ENCODE data around the gene NHSL2.

NHSL2 gene

DNA sequence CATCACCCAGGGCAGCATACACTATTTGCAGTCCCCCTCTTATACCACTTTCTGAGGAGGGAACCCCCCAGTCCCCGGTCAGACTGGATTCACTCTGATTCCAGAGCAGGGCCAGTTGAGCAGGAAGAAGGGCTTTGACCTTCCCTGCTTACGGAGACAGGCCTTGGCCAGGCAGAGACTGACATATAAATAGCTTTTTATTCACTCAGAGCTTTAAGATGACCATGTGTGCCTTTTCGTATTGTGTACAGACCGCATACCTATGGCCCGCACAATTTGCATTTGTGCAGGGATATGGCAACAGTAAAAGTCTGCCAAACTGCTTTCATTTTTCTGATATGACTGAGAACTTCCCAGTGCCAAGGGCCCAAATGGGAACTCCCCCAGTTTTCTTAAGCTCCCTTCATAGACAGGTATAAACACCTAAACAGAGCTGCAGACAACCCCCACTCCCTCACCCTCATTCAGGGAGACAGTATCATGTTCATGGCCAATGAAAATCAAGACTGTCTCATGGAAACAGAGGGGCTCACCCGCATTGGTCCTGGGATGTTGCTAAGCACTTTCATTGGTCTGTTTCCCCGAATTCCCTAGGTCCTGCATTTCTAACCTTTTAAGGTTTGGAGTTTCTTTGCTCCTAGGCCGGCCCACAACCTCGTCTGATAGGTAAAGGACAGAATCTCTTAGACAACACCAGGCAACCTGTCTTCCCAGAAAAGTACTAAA, 135.1 kb downstream of the NHSL2 start:
- DNase-seq (ENCODE audit: low read depth, low spot score) = no peak
- H3K4me3 ChIP-seq (ENCODE audit: low read depth, low read length) = no peak overlapping the region
- ChIA-PET CTCF (interaction anchor here (0.7 to 1.2 kb wide), 3 partner anchors 8 to 24 kb away, joined by 3 to 4 read pairs (median 3); no protein-coding TSS in a partner anchor), POLR2A (no interaction called here)
- no peak for TF ChIP-seq CTCF (IDR thresholded peaks at IDR 0.05; ENCODE audit: insufficient read depth, low read length, missing control alignments)

DNA sequence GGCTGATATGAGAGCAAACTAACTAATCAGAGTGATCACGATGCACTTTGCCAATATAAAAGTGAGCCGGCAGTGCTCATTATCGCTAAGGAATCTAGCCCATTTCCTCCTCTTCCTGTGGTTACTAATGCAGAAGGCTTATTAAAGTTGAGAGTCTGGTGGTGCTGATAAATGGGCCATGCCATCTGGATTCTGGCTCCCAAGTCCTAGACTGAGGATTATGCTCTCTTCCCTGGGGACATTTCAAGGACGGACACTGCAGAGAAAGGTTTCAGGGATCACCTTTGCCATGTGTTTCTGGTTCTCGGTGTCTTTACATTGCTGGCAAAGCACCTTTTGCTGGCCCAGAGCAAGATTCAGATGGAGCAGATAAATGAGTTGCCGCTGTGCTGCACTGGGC, 135.8 kb downstream of the NHSL2 start:
- no peak for TF ChIP-seq CTCF (IDR thresholded peaks at IDR 0.05; ENCODE audit: insufficient read depth, low read length, missing control alignments)
- no peak for DNase-seq (ENCODE audit: low read depth, low spot score)
- no peak overlapping the region for H3K4me3 ChIP-seq (ENCODE audit: low read depth, low read length)
- CTCF ChIA-PET = interaction anchor here (1.0 kb wide), 1 partner anchor 23 kb away, joined by 3 read pairs; no protein-coding TSS in a partner anchor
- POLR2A ChIA-PET = no interaction called here

- POLR2A ChIA-PET = no interaction called here
- H3K4me3 ChIP-seq (ENCODE audit: low read depth, low read length) = no peak overlapping the region
- no peak for TF ChIP-seq CTCF (IDR thresholded peaks at IDR 0.05; ENCODE audit: insufficient read depth, low read length, missing control alignments)
- no peak for DNase-seq (ENCODE audit: low read depth, low spot score)
- CTCF ChIA-PET = interaction anchor here (0.8 kb wide), 1 partner anchor 31 kb away, joined by 3 read pairs; no protein-coding TSS in a partner anchor
Measured at GRCh38 chrX:72048510-72049455, 138.1 kb downstream of the NHSL2 start.

- no peak overlapping the region for H3K4me3 ChIP-seq (ENCODE audit: low read depth, low read length)
- ChIA-PET POLR2A (no interaction called here), CTCF (no interaction called here)
Measured at GRCh38 chrX:72050011-72050410, 139.4 kb downstream of the NHSL2 start.

DNA sequence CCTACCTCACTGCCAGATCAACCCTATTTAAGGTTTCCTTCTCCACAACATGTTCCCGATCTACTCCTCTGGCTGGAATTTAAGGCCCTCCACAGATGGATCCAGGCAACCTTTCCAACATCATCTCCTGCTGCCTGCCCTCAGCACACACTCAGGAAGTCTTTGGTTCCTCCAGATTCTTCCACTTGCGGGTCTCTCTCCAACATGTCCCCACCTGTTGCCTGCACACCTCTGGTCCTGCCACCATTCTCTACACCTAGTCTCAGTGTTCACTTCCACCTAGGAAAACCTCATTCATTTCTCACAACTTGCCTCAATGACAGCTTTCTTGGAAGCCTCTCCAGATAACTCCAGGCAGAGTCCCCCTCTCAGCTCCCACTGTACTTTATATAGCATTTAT, 140.9 kb downstream of the NHSL2 start:
- CTCF ChIA-PET = no interaction called here
- DNase-seq (ENCODE audit: low read depth, low spot score) = no peak
- no peak overlapping the region for H3K4me3 ChIP-seq (ENCODE audit: low read depth, low read length)
- POLR2A ChIA-PET = no interaction called here
- TF ChIP-seq CTCF (IDR thresholded peaks at IDR 0.05; ENCODE audit: insufficient read depth, low read length, missing control alignments) = no peak

More at GRCh38 chrX:72050011-72050410, 139.4 kb downstream of the NHSL2 start:
- TF ChIP-seq CTCF (IDR thresholded peaks at IDR 0.05; ENCODE audit: insufficient read depth, low read length, missing control alignments) = no peak
- DNase-seq (ENCODE audit: low read depth, low spot score) = no peak
